HepG2 (cell line): Measurements from ENCODE around the gene ABHD15. TPM values are rescaled to one million over a fixed set of nuclear protein-coding genes. Genes with fewer than 3 reads are reported as not detected.

Experiments
- ETV5 ChIP-seq: IDR thresholded peaks from 2 replicates; pipeline ENCODE4 v1.6.1; 2018; ENCODE audit warnings: missing biosample characterization, missing genetic modification reagents, inconsistent platforms, borderline replicate concordance
- FIP1L1 ChIP-seq: fragments of 200-400 bp; formaldehyde crosslinking; IDR thresholded peaks from 2 replicates; pipeline ENCODE4 v1.6.1; 2018; ENCODE audit warnings: low read depth, mild to moderate bottlenecking, low read length, moderate library complexity, borderline replicate concordance; ENCODE audit not compliant: insufficient read depth
- GABPB1 ChIP-seq: IDR thresholded peaks from 2 replicates; pipeline ENCODE4 v1.6.1; 2016; ENCODE audit warnings: mild to moderate bottlenecking, missing genetic modification reagents, moderate library complexity, missing compliant biosample characterization
- MYC ChIP-seq: sonication (generic); formaldehyde crosslinking; IDR thresholded peaks from 2 replicates; pipeline ENCODE4 v1.9.0; 2021; ENCODE audit warnings: missing genetic modification reagents, borderline replicate concordance
- NR3C1 ChIP-seq: sonication (generic); formaldehyde crosslinking; IDR thresholded peaks from 2 replicates; pipeline ENCODE4 v1.4.0; 2020; ENCODE audit warnings: missing genetic modification reagents
- PITX1 ChIP-seq: sonication (generic); formaldehyde crosslinking; IDR thresholded peaks from 2 replicates; pipeline ENCODE4 v1.5.1; 2020; ENCODE audit warnings: mild to moderate bottlenecking, missing genetic modification reagents
- RBM22 ChIP-seq: fragments of 200-400 bp; formaldehyde crosslinking; optimal IDR thresholded peaks from 2 replicates; pipeline ENCODE3; 2017; ENCODE audit warnings: mild to moderate bottlenecking, low read length, moderate library complexity
- SRF ChIP-seq: IDR thresholded peaks from 2 replicates; pipeline ENCODE4 v1.6.1; 2011; ENCODE audit warnings: mild to moderate bottlenecking, low read depth, low read length, moderate library complexity
- TSC22D2 ChIP-seq: sonication (generic); formaldehyde crosslinking; IDR thresholded peaks from 2 replicates; pipeline ENCODE4 v1.5.1; 2020; ENCODE audit warnings: missing genetic modification reagents, mild to moderate bottlenecking, borderline replicate concordance
- ZKSCAN5 ChIP-seq: sonication (generic); formaldehyde crosslinking; IDR thresholded peaks from 2 replicates; pipeline ENCODE4 v1.5.1; 2020; ENCODE audit warnings: mild to moderate bottlenecking, missing genetic modification reagents
- ZMYM2 ChIP-seq: sonication (generic); formaldehyde crosslinking; IDR thresholded peaks from 2 replicates; pipeline ENCODE4 v1.8.0; 2022; ENCODE audit warnings: mild to moderate bottlenecking, missing genetic modification reagents
- ZNF329 ChIP-seq: sonication (generic); formaldehyde crosslinking; IDR thresholded peaks from 2 replicates; pipeline ENCODE4 v1.9.0; 2021; ENCODE audit warnings: low read depth, mild to moderate bottlenecking, missing genetic modification reagents
- ZNF354B ChIP-seq: sonication (generic); formaldehyde crosslinking; IDR thresholded peaks from 2 replicates; pipeline ENCODE4 v1.8.0; 2022; ENCODE audit warnings: mild to moderate bottlenecking, missing genetic modification reagents
- ZNF557 ChIP-seq: sonication (generic); formaldehyde crosslinking; IDR thresholded peaks from 2 replicates; pipeline ENCODE4 v1.4.0; 2020; ENCODE audit warnings: missing genetic modification reagents
- ZNF816 ChIP-seq: sonication (generic); formaldehyde crosslinking; IDR thresholded peaks from 2 replicates; pipeline ENCODE4 v1.8.0; 2022; ENCODE audit warnings: missing genetic modification reagents, mild to moderate bottlenecking, borderline replicate concordance
- ZNF83 ChIP-seq: sonication (generic); formaldehyde crosslinking; IDR thresholded peaks from 2 replicates; pipeline ENCODE4 v1.4.0; 2020; ENCODE audit warnings: missing genetic modification reagents, mild to moderate bottlenecking, borderline replicate concordance
- polyA plus RNA-seq, 8 experiments: library from polyadenylated mRNA; depleted of rRNA in 3 of 8; stranded (reverse) in 7 of 8; unstranded in 1 of 8; fragments of >200 nt; fragmentation: Illumina TruSeq in 4 of 8; extraction: Trizol in 4 of 8; gene quantifications; 2 replicates each; pipeline versions ENCODE4 v1.2.1 to v1.2.3, GENCODE V29; 2011 to 2016; ENCODE audit warnings: low read depth in 4 of 8, missing spikeins in 1 of 8, mixed read lengths in 1 of 8; ENCODE audit not compliant: insufficient read depth in 1 of 8
- total RNA-seq, 5 experiments: library from RNA; depleted of rRNA; stranded (reverse); fragments of >200 nt; fragmentation: Illumina TruSeq; extraction: Trizol; gene quantifications; 2 replicates each; pipeline ENCODE4 v1.2.3, GENCODE V29; 2016; ENCODE audit warnings: low read depth in 1 of 5
- TF ChIP-seq, protein P1 (sequence below): sonication (generic); formaldehyde crosslinking; IDR thresholded peaks from 2 replicates; pipeline ENCODE4 v1.8.1; 2023; ENCODE audit warnings: mild to moderate bottlenecking, missing genetic modification reagents
- TF ChIP-seq, protein P2 (sequence below): sonication (generic); formaldehyde crosslinking; IDR thresholded peaks from 2 replicates; pipeline ENCODE4 v1.8.0; 2022; ENCODE audit warnings: missing genetic modification reagents, mild to moderate bottlenecking, inconsistent platforms, borderline replicate concordance
- TF ChIP-seq, protein P3 (sequence below): sonication (generic); formaldehyde crosslinking; IDR thresholded peaks from 2 replicates; pipeline ENCODE4 v1.5.0; 2020; ENCODE audit warnings: mild to moderate bottlenecking, missing genetic modification reagents
- TF ChIP-seq, protein P4 (sequence below): sonication (generic); formaldehyde crosslinking; IDR thresholded peaks from 2 replicates; pipeline ENCODE4 v1.5.1; 2020; ENCODE audit warnings: mild to moderate bottlenecking, missing genetic modification reagents, moderate library complexity

Gene ABHD15
- total and polyA plus RNA-seq, 2 of the 13 experiments (the other 11 are each of a cell fraction or from before 2014, with no cell fraction given): 2.4 to 7.7 TPM

DNA sequence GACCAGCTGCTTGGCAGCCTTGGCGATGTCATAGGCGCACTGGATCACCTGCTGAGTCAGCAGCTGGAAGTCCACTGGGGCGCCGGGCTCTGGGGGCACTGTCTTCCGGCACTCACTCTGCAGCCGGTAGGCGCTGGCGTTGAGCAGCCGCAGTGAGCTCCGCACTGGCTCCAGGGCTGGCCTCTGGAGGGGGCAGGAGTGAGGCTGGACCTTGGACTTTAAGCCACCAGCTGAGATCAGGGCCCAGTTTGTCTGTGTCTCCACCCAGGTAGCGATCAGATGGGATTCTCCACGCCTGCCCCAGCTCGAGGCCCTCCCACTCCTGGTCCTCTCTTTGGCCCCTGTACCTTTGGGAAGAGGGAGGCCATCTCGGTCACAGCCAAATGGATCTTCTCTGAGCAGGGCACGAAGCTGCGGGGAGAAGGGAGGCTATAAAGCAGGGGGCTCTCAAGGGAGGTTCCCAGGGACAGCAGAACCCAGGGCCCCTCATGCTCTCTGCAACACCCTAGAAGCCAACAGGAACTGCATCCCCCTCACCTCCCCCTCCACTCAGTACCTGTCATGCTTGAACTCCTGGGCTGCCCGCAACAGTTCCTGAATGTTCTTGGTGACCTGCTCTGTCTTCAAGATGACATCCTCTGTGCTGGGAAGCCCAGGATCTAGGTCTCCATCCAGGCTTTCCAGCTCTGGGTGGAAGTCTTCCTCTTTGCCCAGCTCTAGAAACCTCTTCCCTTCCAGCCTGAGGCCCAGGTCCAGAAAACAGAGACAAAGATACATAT lies 8.1 kb upstream of the ABHD15 start (continued):
- TF ChIP-seq, protein P1, sequence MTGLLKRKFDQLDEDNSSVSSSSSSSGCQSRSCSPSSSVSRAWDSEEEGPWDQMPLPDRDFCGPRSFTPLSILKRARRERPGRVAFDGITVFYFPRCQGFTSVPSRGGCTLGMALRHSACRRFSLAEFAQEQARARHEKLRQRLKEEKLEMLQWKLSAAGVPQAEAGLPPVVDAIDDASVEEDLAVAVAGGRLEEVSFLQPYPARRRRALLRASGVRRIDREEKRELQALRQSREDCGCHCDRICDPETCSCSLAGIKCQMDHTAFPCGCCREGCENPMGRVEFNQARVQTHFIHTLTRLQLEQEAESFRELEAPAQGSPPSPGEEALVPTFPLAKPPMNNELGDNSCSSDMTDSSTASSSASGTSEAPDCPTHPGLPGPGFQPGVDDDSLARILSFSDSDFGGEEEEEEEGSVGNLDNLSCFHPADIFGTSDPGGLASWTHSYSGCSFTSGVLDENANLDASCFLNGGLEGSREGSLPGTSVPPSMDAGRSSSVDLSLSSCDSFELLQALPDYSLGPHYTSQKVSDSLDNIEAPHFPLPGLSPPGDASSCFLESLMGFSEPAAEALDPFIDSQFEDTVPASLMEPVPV (CRISPR knock-in tag): peak; percentile 88
- TF ChIP-seq PITX1 (CRISPR knock-in tag) (peak; percentile 86), GABPB1 (CRISPR knock-in tag) (peak; percentile 83), ZNF83 (no peak), RBM22 (peak; percentile 23), ZNF354B (CRISPR knock-in tag) (0 out of 2 replicates have a peak, but pooled peaks have one; percentile 53), SRF (no peak), NR3C1 (CRISPR knock-in tag) (no peak), ETV5 (CRISPR knock-in tag) (peak; percentile 69; the same call in 1 of the 2 replicates), ZKSCAN5 (CRISPR knock-in tag) (no peak), TSC22D2 (no peak), ZNF557 (CRISPR knock-in tag) (no peak), ZNF329 (no peak), ZMYM2 (CRISPR knock-in tag) (no peak), ZNF816 (CRISPR knock-in tag) (no peak), MYC (peak; percentile 53; the same call in 1 of the 2 replicates), FIP1L1 (no peak)
- TF ChIP-seq, protein P2, sequence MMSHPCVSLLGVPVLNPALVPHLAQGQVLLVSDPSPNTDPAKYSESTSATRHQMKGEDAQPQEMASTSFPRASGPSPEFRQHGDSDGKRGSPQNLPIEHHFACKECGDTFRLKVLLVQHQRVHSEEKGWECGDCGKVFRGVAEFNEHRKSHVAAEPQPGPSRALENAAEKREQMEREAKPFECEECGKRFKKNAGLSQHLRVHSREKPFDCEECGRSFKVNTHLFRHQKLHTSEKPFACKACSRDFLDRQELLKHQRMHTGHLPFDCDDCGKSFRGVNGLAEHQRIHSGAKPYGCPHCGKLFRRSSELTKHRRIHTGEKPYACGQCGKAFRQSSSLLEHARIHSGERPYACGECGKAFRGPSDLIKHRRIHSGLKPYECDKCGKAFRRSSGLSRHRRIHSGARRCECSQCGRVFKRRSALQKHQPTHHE (CRISPR knock-in tag): no peak
- TF ChIP-seq, protein P3, sequence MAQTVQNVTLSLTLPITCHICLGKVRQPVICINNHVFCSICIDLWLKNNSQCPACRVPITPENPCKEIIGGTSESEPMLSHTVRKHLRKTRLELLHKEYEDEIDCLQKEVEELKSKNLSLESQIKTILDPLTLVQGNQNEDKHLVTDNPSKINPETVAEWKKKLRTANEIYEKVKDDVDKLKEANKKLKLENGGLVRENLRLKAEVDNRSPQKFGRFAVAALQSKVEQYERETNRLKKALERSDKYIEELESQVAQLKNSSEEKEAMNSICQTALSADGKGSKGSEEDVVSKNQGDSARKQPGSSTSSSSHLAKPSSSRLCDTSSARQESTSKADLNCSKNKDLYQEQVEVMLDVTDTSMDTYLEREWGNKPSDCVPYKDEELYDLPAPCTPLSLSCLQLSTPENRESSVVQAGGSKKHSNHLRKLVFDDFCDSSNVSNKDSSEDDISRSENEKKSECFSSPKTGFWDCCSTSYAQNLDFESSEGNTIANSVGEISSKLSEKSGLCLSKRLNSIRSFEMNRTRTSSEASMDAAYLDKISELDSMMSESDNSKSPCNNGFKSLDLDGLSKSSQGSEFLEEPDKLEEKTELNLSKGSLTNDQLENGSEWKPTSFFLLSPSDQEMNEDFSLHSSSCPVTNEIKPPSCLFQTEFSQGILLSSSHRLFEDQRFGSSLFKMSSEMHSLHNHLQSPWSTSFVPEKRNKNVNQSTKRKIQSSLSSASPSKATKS: no peak
- TF ChIP-seq, protein P4, sequence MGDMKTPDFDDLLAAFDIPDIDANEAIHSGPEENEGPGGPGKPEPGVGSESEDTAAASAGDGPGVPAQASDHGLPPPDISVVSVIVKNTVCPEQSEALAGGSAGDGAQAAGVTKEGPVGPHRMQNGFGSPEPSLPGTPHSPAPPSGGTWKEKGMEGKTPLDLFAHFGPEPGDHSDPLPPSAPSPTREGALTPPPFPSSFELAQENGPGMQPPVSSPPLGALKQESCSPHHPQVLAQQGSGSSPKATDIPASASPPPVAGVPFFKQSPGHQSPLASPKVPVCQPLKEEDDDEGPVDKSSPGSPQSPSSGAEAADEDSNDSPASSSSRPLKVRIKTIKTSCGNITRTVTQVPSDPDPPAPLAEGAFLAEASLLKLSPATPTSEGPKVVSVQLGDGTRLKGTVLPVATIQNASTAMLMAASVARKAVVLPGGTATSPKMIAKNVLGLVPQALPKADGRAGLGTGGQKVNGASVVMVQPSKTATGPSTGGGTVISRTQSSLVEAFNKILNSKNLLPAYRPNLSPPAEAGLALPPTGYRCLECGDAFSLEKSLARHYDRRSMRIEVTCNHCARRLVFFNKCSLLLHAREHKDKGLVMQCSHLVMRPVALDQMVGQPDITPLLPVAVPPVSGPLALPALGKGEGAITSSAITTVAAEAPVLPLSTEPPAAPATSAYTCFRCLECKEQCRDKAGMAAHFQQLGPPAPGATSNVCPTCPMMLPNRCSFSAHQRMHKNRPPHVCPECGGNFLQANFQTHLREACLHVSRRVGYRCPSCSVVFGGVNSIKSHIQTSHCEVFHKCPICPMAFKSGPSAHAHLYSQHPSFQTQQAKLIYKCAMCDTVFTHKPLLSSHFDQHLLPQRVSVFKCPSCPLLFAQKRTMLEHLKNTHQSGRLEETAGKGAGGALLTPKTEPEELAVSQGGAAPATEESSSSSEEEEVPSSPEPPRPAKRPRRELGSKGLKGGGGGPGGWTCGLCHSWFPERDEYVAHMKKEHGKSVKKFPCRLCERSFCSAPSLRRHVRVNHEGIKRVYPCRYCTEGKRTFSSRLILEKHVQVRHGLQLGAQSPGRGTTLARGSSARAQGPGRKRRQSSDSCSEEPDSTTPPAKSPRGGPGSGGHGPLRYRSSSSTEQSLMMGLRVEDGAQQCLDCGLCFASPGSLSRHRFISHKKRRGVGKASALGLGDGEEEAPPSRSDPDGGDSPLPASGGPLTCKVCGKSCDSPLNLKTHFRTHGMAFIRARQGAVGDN (CRISPR knock-in tag): peak; percentile 97
